PC-9 (cell line): Measurements from ENCODE around the gene TMUB1.

Source experiments
- EZH2 ChIP-seq: fragments of 200-600 bp; sonication (generic); IDR thresholded peaks from 2 replicates; pipeline ENCODE4 v1.8.0; 2017; ENCODE audit warnings: antibody characterized with exemption, low read depth
- TF ChIP-seq, protein P1 (sequence below): fragments of 200-600 bp; sonication (generic); conservative IDR thresholded peaks from 2 replicates; pipeline ENCODE4 v1.6.1; 2017; ENCODE audit warnings: mixed run types, antibody characterized with exemption, mild to moderate bottlenecking, moderate library complexity

DNA sequence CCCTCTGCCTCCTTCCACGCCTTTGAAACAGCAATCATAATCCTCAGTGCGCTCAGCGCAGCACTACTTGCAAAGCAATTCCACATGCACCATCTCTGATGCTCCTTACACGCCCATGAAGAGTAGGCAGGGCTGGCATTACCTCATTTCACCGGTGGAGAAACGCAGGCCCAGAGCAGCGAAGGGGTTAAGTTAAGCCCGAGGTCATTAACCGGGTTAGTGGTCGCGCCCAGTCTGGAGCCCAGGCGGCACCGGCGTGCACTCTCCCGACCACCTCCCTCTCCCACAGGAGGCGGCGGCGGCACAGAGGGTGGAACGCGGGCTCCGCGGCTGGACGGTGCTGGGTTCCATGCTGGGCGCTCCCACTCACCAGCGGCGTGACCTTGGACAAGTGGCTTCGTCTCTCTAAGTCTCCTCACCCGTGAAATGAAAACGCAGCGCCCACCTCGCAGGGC lies 3.2 kb downstream of the TMUB1 start:
- TF ChIP-seq, protein P1, sequence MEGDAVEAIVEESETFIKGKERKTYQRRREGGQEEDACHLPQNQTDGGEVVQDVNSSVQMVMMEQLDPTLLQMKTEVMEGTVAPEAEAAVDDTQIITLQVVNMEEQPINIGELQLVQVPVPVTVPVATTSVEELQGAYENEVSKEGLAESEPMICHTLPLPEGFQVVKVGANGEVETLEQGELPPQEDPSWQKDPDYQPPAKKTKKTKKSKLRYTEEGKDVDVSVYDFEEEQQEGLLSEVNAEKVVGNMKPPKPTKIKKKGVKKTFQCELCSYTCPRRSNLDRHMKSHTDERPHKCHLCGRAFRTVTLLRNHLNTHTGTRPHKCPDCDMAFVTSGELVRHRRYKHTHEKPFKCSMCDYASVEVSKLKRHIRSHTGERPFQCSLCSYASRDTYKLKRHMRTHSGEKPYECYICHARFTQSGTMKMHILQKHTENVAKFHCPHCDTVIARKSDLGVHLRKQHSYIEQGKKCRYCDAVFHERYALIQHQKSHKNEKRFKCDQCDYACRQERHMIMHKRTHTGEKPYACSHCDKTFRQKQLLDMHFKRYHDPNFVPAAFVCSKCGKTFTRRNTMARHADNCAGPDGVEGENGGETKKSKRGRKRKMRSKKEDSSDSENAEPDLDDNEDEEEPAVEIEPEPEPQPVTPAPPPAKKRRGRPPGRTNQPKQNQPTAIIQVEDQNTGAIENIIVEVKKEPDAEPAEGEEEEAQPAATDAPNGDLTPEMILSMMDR = no peak
- no peak for TF ChIP-seq EZH2
